HepG2 (cell line): ENCODE data around the gene MUTYH. TPM values are rescaled to one million over a fixed set of nuclear protein-coding genes. Genes with fewer than 3 reads are reported as not detected.
A peak's percentile ranks its signal among the peaks of the same experiment; 100 is the strongest.

Experiments used
- GTF3A ChIP-seq: sonication (generic); formaldehyde crosslinking; conservative IDR thresholded peaks from 2 replicates; pipeline ENCODE4 v1.4.0; 2020; ENCODE audit warnings: mild to moderate bottlenecking, missing genetic modification reagents
- KDM3A ChIP-seq: IDR thresholded peaks from 2 replicates; pipeline ENCODE4 v1.6.1; 2018; ENCODE audit warnings: low read depth, missing compliant biosample characterization
- KDM5B ChIP-seq: sonication (generic); formaldehyde crosslinking; IDR thresholded peaks from 2 replicates; pipeline ENCODE4 v1.4.0; 2020; ENCODE audit warnings: missing genetic modification reagents, mild to moderate bottlenecking, borderline replicate concordance
- XRCC5 ChIP-seq: fragments of 200-400 bp; formaldehyde crosslinking; optimal IDR thresholded peaks from 2 replicates; pipeline ENCODE3; 2017; ENCODE audit warnings: mild to moderate bottlenecking, low read length
- ZBTB21 ChIP-seq: sonication (generic); formaldehyde crosslinking; IDR thresholded peaks from 2 replicates; pipeline ENCODE4 v1.4.0; 2020; ENCODE audit warnings: missing genetic modification reagents
- ZNF253 ChIP-seq: sonication (generic); formaldehyde crosslinking; IDR thresholded peaks from 2 replicates; pipeline ENCODE4 v1.8.0; 2022; ENCODE audit warnings: mild to moderate bottlenecking, missing genetic modification reagents, borderline replicate concordance
- ZNF83 ChIP-seq: sonication (generic); formaldehyde crosslinking; IDR thresholded peaks from 2 replicates; pipeline ENCODE4 v1.4.0; 2020; ENCODE audit warnings: missing genetic modification reagents, mild to moderate bottlenecking, borderline replicate concordance
- polyA plus RNA-seq, 8 experiments: library from polyadenylated mRNA; depleted of rRNA in 3 of 8; stranded (reverse) in 7 of 8; unstranded in 1 of 8; fragments of >200 nt; fragmentation: Illumina TruSeq in 4 of 8; extraction: Trizol in 4 of 8; gene quantifications; 2 replicates each; pipeline versions ENCODE4 v1.2.1 to v1.2.3, GENCODE V29; 2011 to 2016; ENCODE audit warnings: low read depth in 4 of 8, missing spikeins in 1 of 8, mixed read lengths in 1 of 8; ENCODE audit not compliant: insufficient read depth in 1 of 8
- total RNA-seq, 5 experiments: library from RNA; depleted of rRNA; stranded (reverse); fragments of >200 nt; fragmentation: Illumina TruSeq; extraction: Trizol; gene quantifications; 2 replicates each; pipeline ENCODE4 v1.2.3, GENCODE V29; 2016; ENCODE audit warnings: low read depth in 1 of 5
- TF ChIP-seq, protein P1 (sequence below): sonication (generic); formaldehyde crosslinking; IDR thresholded peaks from 2 replicates; pipeline ENCODE4 v1.4.0; 2020; ENCODE audit warnings: low read depth, mild to moderate bottlenecking, missing genetic modification reagents
- TF ChIP-seq, protein P2 (sequence below): sonication (generic); formaldehyde crosslinking; conservative IDR thresholded peaks from 2 replicates; pipeline ENCODE4 v1.5.0; 2020; ENCODE audit warnings: missing genetic modification reagents
- TF ChIP-seq, protein P3 (sequence below): sonication (generic); formaldehyde crosslinking; IDR thresholded peaks from 2 replicates; pipeline ENCODE4 v1.5.0; 2020; ENCODE audit warnings: mild to moderate bottlenecking, missing genetic modification reagents, borderline replicate concordance
- TF ChIP-seq, protein P4 (sequence below): sonication (generic); formaldehyde crosslinking; IDR thresholded peaks from 2 replicates; pipeline ENCODE4 v1.8.1; 2022; ENCODE audit warnings: low read depth, mild to moderate bottlenecking, missing genetic modification reagents
- TF ChIP-seq, protein P5 (sequence below): sonication (generic); formaldehyde crosslinking; IDR thresholded peaks from 2 replicates; pipeline ENCODE4 v1.4.0; 2020; ENCODE audit warnings: missing genetic modification reagents

Gene MUTYH
- total and polyA plus RNA-seq, 2 of the 13 experiments (the other 11 are each of a cell fraction or from before 2014, with no cell fraction given): 16.3 to 17.1 TPM

DNA sequence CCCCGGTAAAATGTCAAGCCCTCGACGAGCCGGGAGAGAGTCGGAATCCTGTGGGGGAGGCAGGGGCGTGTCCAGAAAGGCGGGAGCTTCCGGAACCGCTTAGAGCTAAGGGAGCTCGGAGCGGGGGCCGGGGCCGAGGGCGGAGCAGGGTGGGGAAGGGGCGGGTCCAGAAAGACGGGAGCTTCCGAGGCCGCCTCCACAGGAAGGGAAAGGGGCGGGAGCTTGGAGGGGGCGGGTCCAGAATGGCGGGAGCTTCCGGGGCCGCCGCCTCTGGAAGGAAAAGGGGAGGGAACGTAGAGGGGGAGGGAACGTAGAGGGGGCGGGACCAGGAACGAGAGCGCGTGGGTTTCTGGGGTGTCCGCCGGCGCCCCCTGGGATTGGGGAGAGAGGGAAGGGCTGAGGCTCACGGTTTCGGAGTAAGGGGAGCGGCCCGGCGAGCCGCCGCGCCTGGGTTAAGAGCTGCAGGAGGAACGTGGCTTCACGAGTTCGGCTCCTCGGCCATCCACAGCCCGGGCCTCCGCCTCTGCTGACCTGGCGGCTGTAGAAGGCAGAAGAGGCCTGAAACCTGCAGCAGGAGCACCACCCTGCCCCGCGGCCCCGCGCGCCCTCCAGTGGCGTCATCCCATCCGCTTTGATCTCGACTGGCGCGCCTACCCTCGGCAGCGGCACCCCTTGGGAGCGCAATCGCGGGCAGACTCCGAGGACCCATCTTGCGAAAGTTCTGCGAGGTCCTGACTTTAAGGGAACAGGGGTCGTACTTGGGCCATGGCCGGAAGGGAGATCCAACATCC is 36.5 kb downstream of the MUTYH start (continued):
- TF ChIP-seq, protein P1, sequence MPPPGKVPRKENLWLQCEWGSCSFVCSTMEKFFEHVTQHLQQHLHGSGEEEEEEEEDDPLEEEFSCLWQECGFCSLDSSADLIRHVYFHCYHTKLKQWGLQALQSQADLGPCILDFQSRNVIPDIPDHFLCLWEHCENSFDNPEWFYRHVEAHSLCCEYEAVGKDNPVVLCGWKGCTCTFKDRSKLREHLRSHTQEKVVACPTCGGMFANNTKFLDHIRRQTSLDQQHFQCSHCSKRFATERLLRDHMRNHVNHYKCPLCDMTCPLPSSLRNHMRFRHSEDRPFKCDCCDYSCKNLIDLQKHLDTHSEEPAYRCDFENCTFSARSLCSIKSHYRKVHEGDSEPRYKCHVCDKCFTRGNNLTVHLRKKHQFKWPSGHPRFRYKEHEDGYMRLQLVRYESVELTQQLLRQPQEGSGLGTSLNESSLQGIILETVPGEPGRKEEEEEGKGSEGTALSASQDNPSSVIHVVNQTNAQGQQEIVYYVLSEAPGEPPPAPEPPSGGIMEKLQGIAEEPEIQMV: peak; percentile 55; the same call in 1 of the 2 replicates
- TF ChIP-seq GTF3A (no peak), KDM5B (CRISPR knock-in tag) (peak; percentile 90), ZNF83 (CRISPR knock-in tag) (no peak), ZNF253 (CRISPR knock-in tag) (no peak), ZBTB21 (CRISPR knock-in tag) (no peak), KDM3A (peak; percentile 95), XRCC5 (no peak)
- TF ChIP-seq, protein P2, sequence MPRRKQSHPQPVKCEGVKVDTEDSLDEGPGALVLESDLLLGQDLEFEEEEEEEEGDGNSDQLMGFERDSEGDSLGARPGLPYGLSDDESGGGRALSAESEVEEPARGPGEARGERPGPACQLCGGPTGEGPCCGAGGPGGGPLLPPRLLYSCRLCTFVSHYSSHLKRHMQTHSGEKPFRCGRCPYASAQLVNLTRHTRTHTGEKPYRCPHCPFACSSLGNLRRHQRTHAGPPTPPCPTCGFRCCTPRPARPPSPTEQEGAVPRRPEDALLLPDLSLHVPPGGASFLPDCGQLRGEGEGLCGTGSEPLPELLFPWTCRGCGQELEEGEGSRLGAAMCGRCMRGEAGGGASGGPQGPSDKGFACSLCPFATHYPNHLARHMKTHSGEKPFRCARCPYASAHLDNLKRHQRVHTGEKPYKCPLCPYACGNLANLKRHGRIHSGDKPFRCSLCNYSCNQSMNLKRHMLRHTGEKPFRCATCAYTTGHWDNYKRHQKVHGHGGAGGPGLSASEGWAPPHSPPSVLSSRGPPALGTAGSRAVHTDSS (CRISPR knock-in tag): no peak
- TF ChIP-seq, protein P3, sequence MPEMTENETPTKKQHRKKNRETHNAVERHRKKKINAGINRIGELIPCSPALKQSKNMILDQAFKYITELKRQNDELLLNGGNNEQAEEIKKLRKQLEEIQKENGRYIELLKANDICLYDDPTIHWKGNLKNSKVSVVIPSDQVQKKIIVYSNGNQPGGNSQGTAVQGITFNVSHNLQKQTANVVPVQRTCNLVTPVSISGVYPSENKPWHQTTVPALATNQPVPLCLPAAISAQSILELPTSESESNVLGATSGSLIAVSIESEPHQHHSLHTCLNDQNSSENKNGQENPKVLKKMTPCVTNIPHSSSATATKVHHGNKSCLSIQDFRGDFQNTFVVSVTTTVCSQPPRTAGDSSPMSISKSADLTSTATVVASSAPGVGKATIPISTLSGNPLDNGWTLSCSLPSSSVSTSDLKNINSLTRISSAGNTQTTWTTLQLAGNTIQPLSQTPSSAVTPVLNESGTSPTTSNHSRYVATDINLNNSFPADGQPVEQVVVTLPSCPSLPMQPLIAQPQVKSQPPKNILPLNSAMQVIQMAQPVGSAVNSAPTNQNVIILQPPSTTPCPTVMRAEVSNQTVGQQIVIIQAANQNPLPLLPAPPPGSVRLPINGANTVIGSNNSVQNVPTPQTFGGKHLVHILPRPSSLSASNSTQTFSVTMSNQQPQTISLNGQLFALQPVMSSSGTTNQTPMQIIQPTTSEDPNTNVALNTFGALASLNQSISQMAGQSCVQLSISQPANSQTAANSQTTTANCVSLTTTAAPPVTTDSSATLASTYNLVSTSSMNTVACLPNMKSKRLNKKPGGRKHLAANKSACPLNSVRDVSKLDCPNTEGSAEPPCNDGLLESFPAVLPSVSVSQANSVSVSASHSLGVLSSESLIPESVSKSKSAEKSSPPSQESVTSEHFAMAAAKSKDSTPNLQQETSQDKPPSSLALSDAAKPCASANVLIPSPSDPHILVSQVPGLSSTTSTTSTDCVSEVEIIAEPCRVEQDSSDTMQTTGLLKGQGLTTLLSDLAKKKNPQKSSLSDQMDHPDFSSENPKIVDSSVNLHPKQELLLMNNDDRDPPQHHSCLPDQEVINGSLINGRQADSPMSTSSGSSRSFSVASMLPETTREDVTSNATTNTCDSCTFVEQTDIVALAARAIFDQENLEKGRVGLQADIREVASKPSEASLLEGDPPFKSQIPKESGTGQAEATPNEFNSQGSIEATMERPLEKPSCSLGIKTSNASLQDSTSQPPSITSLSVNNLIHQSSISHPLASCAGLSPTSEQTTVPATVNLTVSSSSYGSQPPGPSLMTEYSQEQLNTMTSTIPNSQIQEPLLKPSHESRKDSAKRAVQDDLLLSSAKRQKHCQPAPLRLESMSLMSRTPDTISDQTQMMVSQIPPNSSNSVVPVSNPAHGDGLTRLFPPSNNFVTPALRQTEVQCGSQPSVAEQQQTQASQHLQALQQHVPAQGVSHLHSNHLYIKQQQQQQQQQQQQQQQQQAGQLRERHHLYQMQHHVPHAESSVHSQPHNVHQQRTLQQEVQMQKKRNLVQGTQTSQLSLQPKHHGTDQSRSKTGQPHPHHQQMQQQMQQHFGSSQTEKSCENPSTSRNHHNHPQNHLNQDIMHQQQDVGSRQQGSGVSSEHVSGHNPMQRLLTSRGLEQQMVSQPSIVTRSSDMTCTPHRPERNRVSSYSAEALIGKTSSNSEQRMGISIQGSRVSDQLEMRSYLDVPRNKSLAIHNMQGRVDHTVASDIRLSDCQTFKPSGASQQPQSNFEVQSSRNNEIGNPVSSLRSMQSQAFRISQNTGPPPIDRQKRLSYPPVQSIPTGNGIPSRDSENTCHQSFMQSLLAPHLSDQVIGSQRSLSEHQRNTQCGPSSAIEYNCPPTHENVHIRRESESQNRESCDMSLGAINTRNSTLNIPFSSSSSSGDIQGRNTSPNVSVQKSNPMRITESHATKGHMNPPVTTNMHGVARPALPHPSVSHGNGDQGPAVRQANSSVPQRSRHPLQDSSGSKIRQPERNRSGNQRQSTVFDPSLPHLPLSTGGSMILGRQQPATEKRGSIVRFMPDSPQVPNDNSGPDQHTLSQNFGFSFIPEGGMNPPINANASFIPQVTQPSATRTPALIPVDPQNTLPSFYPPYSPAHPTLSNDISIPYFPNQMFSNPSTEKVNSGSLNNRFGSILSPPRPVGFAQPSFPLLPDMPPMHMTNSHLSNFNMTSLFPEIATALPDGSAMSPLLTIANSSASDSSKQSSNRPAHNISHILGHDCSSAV (CRISPR knock-in tag): no peak
- TF ChIP-seq, protein P4, sequence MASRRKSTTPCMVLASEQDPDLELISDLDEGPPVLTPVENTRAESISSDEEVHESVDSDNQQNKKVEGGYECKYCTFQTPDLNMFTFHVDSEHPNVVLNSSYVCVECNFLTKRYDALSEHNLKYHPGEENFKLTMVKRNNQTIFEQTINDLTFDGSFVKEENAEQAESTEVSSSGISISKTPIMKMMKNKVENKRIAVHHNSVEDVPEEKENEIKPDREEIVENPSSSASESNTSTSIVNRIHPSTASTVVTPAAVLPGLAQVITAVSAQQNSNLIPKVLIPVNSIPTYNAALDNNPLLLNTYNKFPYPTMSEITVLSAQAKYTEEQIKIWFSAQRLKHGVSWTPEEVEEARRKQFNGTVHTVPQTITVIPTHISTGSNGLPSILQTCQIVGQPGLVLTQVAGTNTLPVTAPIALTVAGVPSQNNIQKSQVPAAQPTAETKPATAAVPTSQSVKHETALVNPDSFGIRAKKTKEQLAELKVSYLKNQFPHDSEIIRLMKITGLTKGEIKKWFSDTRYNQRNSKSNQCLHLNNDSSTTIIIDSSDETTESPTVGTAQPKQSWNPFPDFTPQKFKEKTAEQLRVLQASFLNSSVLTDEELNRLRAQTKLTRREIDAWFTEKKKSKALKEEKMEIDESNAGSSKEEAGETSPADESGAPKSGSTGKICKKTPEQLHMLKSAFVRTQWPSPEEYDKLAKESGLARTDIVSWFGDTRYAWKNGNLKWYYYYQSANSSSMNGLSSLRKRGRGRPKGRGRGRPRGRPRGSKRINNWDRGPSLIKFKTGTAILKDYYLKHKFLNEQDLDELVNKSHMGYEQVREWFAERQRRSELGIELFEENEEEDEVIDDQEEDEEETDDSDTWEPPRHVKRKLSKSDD (CRISPR knock-in tag): peak; percentile 90
- TF ChIP-seq, protein P5, sequence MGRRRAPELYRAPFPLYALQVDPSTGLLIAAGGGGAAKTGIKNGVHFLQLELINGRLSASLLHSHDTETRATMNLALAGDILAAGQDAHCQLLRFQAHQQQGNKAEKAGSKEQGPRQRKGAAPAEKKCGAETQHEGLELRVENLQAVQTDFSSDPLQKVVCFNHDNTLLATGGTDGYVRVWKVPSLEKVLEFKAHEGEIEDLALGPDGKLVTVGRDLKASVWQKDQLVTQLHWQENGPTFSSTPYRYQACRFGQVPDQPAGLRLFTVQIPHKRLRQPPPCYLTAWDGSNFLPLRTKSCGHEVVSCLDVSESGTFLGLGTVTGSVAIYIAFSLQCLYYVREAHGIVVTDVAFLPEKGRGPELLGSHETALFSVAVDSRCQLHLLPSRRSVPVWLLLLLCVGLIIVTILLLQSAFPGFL (CRISPR knock-in tag): no peak
